HepG2 (cell line): ENCODE results near the gene BAIAP2L1. TPM values are rescaled to one million over a fixed set of nuclear protein-coding genes. Genes with fewer than 3 reads are reported as not detected.

Source experiments
- BCL3 ChIP-seq: sonication (generic); formaldehyde crosslinking; IDR thresholded peaks from 2 replicates; pipeline ENCODE4 v1.5.1; 2020; ENCODE audit warnings: mild to moderate bottlenecking, missing genetic modification reagents, moderate library complexity
- ELK4 ChIP-seq: sonication (generic); formaldehyde crosslinking; IDR thresholded peaks from 2 replicates; pipeline ENCODE4 v1.9.0; 2021; ENCODE audit warnings: missing genetic modification reagents, borderline replicate concordance
- IRF2 ChIP-seq: IDR thresholded peaks from 2 replicates; pipeline ENCODE4 v1.6.1; 2018; ENCODE audit warnings: missing genetic modification reagents, missing compliant biosample characterization
- KLF15 ChIP-seq: sonication (generic); formaldehyde crosslinking; IDR thresholded peaks from 2 replicates; pipeline ENCODE4 v1.8.1; 2023; ENCODE audit warnings: borderline replicate concordance, mild to moderate bottlenecking, inconsistent platforms, missing genetic modification reagents, mixed read lengths
- KLF6 ChIP-seq: IDR thresholded peaks from 2 replicates; pipeline ENCODE4 v1.8.0; 2016; ENCODE audit warnings: missing biosample characterization, missing genetic modification reagents
- NONO ChIP-seq, 2 experiments: fragments of 450-650 bp in 1 of 2; sonication (generic) in 1 of 2; formaldehyde crosslinking in 1 of 2; IDR thresholded peaks in 1 of 2; conservative IDR thresholded peaks in 1 of 2; 2 replicates each; pipeline versions ENCODE4 v1.6.1 to v1.8.0; 2017 to 2022; ENCODE audit warnings: mild to moderate bottlenecking in 1 of 2, missing genetic modification reagents in 1 of 2, moderate library complexity in 1 of 2
- RBFOX2 ChIP-seq: fragments of 200-400 bp; formaldehyde crosslinking; IDR thresholded peaks from 2 replicates; pipeline ENCODE4 v1.6.1; 2017; ENCODE audit warnings: low read depth, mild to moderate bottlenecking, low read length
- SNAPC5 ChIP-seq: sonication (generic); formaldehyde crosslinking; IDR thresholded peaks from 2 replicates; pipeline ENCODE4 v1.8.1; 2023; ENCODE audit warnings: mild to moderate bottlenecking, missing genetic modification reagents, borderline replicate concordance
- SP5 ChIP-seq: IDR thresholded peaks from 2 replicates; pipeline ENCODE4 v1.6.1; 2016; ENCODE audit warnings: low read depth, borderline replicate concordance
- SRY ChIP-seq: sonication (generic); formaldehyde crosslinking; IDR thresholded peaks from 2 replicates; pipeline ENCODE4 v1.8.0; 2022; ENCODE audit warnings: mild to moderate bottlenecking, missing genetic modification reagents
- STAT5B ChIP-seq: sonication (generic); formaldehyde crosslinking; IDR thresholded peaks from 2 replicates; pipeline ENCODE4 v1.4.0; 2020; ENCODE audit warnings: missing genetic modification reagents
- TCF7L2 ChIP-seq: IDR thresholded peaks from 2 replicates; pipeline ENCODE4 v1.6.1; 2011; ENCODE audit warnings: mild to moderate bottlenecking, low read depth, low read length, moderate library complexity
- TFAP4 ChIP-seq: sonication (generic); IDR thresholded peaks from 2 replicates; pipeline ENCODE4 v1.6.1; 2016; ENCODE audit warnings: low read depth, borderline replicate concordance
- THAP11 ChIP-seq: IDR thresholded peaks from 2 replicates; pipeline ENCODE4 v1.6.1; 2016; ENCODE audit warnings: missing biosample characterization, missing genetic modification reagents
- ZBTB38 ChIP-seq: sonication (generic); formaldehyde crosslinking; IDR thresholded peaks from 2 replicates; pipeline ENCODE4 v1.5.1; 2020; ENCODE audit warnings: mild to moderate bottlenecking, missing genetic modification reagents
- ZBTB7B ChIP-seq: sonication (generic); formaldehyde crosslinking; IDR thresholded peaks from 2 replicates; pipeline ENCODE4 v1.4.0; 2020; ENCODE audit warnings: missing genetic modification reagents
- ZEB1 ChIP-seq: IDR thresholded peaks from 2 replicates; pipeline ENCODE4 v1.6.1; 2012; ENCODE audit warnings: mild to moderate bottlenecking, low read depth, inconsistent platforms; ENCODE audit not compliant: insufficient replicate concordance
- ZKSCAN1 ChIP-seq: fragments of 150-350 bp; IDR thresholded peaks from 2 replicates; pipeline ENCODE4 v1.6.1; 2014; ENCODE audit warnings: low read length
- ZKSCAN5 ChIP-seq: sonication (generic); formaldehyde crosslinking; IDR thresholded peaks from 2 replicates; pipeline ENCODE4 v1.5.1; 2020; ENCODE audit warnings: mild to moderate bottlenecking, missing genetic modification reagents
- ZNF234 ChIP-seq: sonication (generic); formaldehyde crosslinking; conservative IDR thresholded peaks from 2 replicates; pipeline ENCODE4 v1.5.1; 2020; ENCODE audit warnings: mild to moderate bottlenecking, missing genetic modification reagents
- ZNF44 ChIP-seq: sonication (generic); formaldehyde crosslinking; IDR thresholded peaks from 2 replicates; pipeline ENCODE4 v1.5.1; 2020; ENCODE audit warnings: mild to moderate bottlenecking, missing genetic modification reagents
- ZNF441 ChIP-seq: sonication (generic); formaldehyde crosslinking; IDR thresholded peaks from 2 replicates; pipeline ENCODE4 v1.7.0; 2021; ENCODE audit warnings: missing genetic modification reagents, borderline replicate concordance
- ZNF530 ChIP-seq: sonication (generic); formaldehyde crosslinking; IDR thresholded peaks from 2 replicates; pipeline ENCODE4 v1.5.0; 2020; ENCODE audit warnings: low read depth, mild to moderate bottlenecking, missing genetic modification reagents
- ZNF547 ChIP-seq: sonication (generic); formaldehyde crosslinking; IDR thresholded peaks from 2 replicates; pipeline ENCODE4 v1.5.1; 2020; ENCODE audit warnings: mild to moderate bottlenecking, missing genetic modification reagents
- ZNF616 ChIP-seq: sonication (generic); formaldehyde crosslinking; IDR thresholded peaks from 2 replicates; pipeline ENCODE4 v1.5.0; 2020; ENCODE audit warnings: low read depth, mild to moderate bottlenecking, missing genetic modification reagents
- ZSCAN9 ChIP-seq: IDR thresholded peaks from 2 replicates; pipeline ENCODE4 v1.6.1; 2016; ENCODE audit warnings: borderline replicate concordance
- polyA plus RNA-seq, 8 experiments: library from polyadenylated mRNA; depleted of rRNA in 3 of 8; stranded (reverse) in 7 of 8; unstranded in 1 of 8; fragments of >200 nt; fragmentation: Illumina TruSeq in 4 of 8; extraction: Trizol in 4 of 8; gene quantifications; 2 replicates each; pipeline versions ENCODE4 v1.2.1 to v1.2.3, GENCODE V29; 2011 to 2016; ENCODE audit warnings: low read depth in 4 of 8, missing spikeins in 1 of 8, mixed read lengths in 1 of 8; ENCODE audit not compliant: insufficient read depth in 1 of 8
- total RNA-seq, 5 experiments: library from RNA; depleted of rRNA; stranded (reverse); fragments of >200 nt; fragmentation: Illumina TruSeq; extraction: Trizol; gene quantifications; 2 replicates each; pipeline ENCODE4 v1.2.3, GENCODE V29; 2016; ENCODE audit warnings: low read depth in 1 of 5

Gene BAIAP2L1
- total and polyA plus RNA-seq, 2 of the 13 experiments (the other 11 are each of a cell fraction or from before 2014, with no cell fraction given): 13.0 to 21.5 TPM

GRCh38 chr7:98251601-98252424 lies 149.1 kb downstream of the BAIAP2L1 start, which contains the start of gene TECPR1 (continued):
- TF ChIP-seq KLF15 (CRISPR knock-in tag): no peak
- peak; percentile 75 for TF ChIP-seq ZBTB7B (CRISPR knock-in tag)
- TF ChIP-seq IRF2 (CRISPR knock-in tag): 0 out of 2 replicates have a peak, but pooled peaks have one; percentile 29
- no peak for TF ChIP-seq ZKSCAN1
- TF ChIP-seq ZNF441 (CRISPR knock-in tag): peak; percentile 61; the same call in 1 of the 2 replicates
- peak; percentile 86 for TF ChIP-seq THAP11 (CRISPR knock-in tag)
- TF ChIP-seq ZNF530 (CRISPR knock-in tag): no peak
- TF ChIP-seq ZEB1: peak; percentile 95
- TF ChIP-seq STAT5B: no peak
- TF ChIP-seq SNAPC5: no peak
- TF ChIP-seq RBFOX2: peak; percentile 94
- peak; percentile 18; the same call in 1 of the 2 replicates for TF ChIP-seq BCL3
- TF ChIP-seq ZBTB38 (CRISPR knock-in tag): peak; percentile 85; the same call in 1 of the 2 replicates
- TF ChIP-seq ZNF616 (CRISPR knock-in tag): 0 out of 2 replicates have a peak, but pooled peaks have one; percentile 72
- TF ChIP-seq NONO (IDR thresholded peaks at IDR 0.05): no peak
- peak; percentile 54; the same call in 1 of the 2 replicates for TF ChIP-seq NONO (CRISPR knock-in tag; conservative IDR thresholded peaks at IDR 0.05)
- no peak; the same call in 1 of the 2 replicates for TF ChIP-seq ZNF44 (CRISPR knock-in tag)
- no peak for TF ChIP-seq ZSCAN9 (CRISPR knock-in tag)
- no peak; the same call in 1 of the 2 replicates for TF ChIP-seq TFAP4
- TF ChIP-seq SRY (CRISPR knock-in tag): peak; percentile 62; the same call in 1 of the 2 replicates
- TF ChIP-seq ZNF547 (CRISPR knock-in tag): peak; percentile 73
- peak; percentile 91; the same call in 1 of the 2 replicates for TF ChIP-seq ZNF234
- TF ChIP-seq ZKSCAN5 (CRISPR knock-in tag): no peak
- TF ChIP-seq SP5 (CRISPR knock-in tag): peak; percentile 69
- peak; percentile 52; the same call in 1 of the 2 replicates for TF ChIP-seq ELK4 (CRISPR knock-in tag)
- TF ChIP-seq KLF6 (CRISPR knock-in tag): peak; percentile 74; the same call in 1 of the 2 replicates
- TF ChIP-seq TCF7L2: no peak
